DMS 273 (cell line): Measurements from ENCODE around the gene ITGA2B.
"Not testable (repeated sequence)": the region's sequence is repeated elsewhere in the genome, so short reads cannot be mapped to it uniquely, and the experiment has no call there.

ENCODE experiments used
- DNase-seq: peaks from one replicate; lab custom pipeline; 2025; ENCODE audit not compliant: unreplicated experiment; lab: John Stamatoyannopoulos, UW

Gene ITGA2B

GRCh38 chr17:44352828-44353671, 36.4 kb downstream of the ITGA2B start:
- no peak for DNase-seq

DNA sequence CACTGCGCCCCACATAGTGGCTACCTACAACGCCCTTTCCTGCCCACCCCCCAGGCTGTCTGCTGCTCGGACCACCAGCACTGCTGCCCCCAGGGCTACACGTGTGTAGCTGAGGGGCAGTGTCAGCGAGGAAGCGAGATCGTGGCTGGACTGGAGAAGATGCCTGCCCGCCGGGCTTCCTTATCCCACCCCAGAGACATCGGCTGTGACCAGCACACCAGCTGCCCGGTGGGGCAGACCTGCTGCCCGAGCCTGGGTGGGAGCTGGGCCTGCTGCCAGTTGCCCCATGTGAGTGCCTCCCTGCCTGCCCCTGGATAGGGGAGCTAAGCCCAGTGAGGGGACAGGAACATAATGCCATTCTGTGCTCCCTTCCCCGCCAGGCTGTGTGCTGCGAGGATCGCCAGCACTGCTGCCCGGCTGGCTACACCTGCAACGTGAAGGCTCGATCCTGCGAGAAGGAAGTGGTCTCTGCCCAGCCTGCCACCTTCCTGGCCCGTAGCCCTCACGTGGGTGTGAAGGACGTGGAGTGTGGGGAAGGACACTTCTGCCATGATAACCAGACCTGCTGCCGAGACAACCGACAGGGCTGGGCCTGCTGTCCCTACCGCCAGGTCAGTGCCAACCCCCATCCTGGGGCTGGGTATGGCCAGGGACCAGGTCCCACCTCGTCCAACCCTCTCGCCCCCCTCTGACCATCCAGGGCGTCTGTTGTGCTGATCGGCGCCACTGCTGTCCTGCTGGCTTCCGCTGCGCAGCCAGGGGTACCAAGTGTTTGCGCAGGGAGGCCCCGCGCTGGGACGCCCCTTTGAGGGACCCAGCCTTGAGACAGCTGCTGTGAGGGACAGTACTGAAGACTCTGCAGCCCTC, 37.3 kb downstream of the ITGA2B start:
- DNase-seq: peak; percentile 37

DNA sequence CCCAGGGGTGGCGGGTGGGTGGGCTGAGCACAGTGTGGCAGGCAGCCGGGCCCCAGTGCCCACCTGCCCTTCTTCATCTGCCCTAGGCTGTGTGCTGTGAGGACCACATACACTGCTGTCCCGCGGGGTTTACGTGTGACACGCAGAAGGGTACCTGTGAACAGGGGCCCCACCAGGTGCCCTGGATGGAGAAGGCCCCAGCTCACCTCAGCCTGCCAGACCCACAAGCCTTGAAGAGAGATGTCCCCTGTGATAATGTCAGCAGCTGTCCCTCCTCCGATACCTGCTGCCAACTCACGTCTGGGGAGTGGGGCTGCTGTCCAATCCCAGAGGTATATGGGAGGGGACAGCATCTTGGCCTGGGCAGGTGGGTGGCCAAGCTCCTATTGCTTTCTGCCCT, 38.0 kb downstream of the ITGA2B start:
- DNase-seq: no peak

GRCh38 chr17:44350733-44351226, 38.7 kb downstream of the ITGA2B start:
- peak; percentile 85 for DNase-seq

GRCh38 chr17:44349553-44350070, 39.8 kb downstream of the ITGA2B start:
- no peak for DNase-seq

DNA sequence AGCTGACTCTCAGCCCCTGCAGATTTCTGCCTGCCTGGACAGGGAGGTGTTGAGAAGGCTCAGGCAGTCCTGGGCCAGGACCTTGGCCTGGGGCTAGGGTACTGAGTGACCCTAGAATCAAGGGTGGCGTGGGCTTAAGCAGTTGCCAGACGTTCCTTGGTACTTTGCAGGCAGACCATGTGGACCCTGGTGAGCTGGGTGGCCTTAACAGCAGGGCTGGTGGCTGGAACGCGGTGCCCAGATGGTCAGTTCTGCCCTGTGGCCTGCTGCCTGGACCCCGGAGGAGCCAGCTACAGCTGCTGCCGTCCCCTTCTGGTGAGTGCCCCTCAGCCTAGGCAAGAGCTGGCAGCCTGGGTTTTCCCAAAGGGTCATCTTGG, 40.5 kb downstream of the ITGA2B start:
- DNase-seq: no peak

- DNase-seq: no peak
Observed at GRCh38 chr17:44348234-44348987, 41.0 kb downstream of the ITGA2B start.

DNA sequence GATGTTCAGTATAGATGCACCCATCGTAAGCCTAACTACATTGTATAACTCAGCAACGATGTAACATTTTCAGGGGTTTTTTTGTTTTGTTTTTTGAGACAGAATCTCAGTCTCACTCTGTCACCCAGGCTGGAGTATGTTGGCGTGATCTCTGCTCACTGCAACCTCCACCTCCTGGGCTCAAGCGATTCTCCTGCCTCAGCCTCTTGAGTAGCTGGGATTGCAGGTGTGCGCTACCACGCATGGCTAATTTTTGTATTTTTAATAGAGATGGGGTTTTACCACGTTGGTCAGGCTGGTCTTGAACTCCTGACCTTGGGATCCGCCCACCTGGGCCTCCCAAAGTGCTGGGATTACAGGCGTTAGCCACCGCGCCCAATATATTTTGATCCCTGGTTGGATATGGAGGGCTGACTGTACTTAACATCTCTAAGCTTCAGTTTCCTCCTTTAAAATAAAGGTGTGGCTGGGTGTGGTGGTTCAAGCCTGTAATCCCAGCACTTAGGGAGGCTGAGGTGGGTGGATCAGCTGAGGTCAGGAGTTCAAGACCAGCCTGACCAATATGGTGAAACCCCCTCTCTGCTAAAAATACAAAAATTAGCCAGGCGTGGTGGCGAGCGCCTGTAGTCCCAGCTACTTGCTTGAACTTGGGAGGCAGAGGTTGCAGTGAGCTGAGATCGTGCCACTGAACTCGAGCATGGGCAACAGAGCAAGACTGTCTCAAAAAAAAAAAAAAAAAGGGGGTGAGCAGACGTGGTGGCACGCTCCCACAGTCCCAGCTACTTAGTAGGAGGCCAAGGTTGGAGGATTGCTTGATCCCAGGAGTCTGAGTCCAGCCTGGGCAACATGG, 42.0 kb downstream of the ITGA2B start:
- not testable (repeated sequence) for DNase-seq

- DNase-seq: no peak
Observed at GRCh38 chr17:44346064-44346844, 43.2 kb downstream of the ITGA2B start.

DNA sequence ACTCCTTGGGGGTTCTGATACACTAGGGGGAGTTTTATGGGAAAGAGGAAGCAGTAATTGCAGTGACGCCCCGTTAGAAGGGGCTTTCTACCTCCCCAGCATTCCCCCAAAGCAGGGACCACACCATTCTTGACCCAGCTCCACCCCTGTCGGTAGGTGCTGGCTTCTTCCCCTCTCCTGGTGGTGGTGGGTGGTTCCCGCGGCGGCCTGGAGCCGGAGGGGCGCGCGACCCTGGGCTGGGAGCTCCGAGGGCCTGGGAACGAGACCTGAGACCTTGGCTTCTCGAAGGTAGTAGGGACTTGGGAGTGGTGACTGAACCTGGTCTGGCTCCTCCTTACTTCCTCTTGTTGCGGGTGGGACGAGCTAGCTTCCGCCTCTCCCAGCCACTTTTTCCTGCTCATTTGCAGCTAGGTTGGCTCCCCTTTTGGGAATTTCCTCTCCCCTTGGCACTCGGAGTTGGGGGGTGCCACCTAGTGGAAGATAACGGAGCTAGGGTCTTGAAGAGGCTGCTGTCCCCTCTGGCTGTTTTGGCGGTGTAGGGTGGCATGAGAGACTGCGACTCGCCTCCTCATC, 43.9 kb downstream of the ITGA2B start:
- DNase-seq: peak; percentile 92

DNA sequence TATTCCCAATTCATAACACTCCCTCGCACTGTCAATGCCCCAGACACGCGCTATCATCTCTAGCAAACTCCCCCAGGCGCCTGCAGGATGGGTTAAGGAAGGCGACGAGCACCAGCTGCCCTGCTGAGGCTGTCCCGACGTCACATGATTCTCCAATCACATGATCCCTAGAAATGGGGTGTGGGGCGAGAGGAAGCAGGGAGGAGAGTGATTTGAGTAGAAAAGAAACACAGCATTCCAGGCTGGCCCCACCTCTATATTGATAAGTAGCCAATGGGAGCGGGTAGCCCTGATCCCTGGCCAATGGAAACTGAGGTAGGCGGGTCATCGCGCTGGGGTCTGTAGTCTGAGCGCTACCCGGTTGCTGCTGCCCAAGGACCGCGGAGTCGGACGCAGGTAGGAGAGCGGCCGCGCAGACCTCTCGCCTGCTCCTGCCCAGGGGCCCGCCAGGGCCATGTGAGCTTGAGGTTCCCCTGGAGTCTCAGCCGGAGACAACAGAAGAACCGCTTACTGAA, 44.5 kb downstream of the ITGA2B start, which contains the start of gene GRN:
GRN (plus strand) TSS at position 364 of the 515 bp plus-strand sequence. CDS start 3,863 bp downstream, outside the sequence.
- peak; percentile 99 for DNase-seq

- DNase-seq: no peak
Observed at GRCh38 chr17:44343510-44344209, 45.8 kb downstream of the ITGA2B start.

DNA sequence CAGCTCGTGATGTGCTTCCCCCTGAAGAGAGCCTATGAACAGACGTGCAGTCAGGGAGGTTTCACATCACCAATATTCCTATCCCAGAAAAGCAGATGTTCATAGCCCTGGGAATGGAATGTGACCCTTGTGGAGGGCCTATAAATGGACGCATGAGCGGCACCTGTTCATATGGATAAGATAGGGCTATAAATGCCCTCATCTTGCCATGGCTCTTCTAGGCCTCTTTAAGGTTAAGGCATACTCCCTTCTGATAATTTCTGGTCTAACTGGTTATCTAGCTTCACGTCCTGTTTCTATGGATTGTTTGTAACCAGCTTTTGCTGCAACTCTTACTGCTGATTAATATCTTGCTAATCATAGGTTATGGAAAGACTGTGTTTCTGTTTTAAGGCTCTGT, 48.9 kb downstream of the ITGA2B start:
- DNase-seq: not testable (repeated sequence)

GRCh38 chr17:44338702-44339101, 50.7 kb downstream of the ITGA2B start:
- no peak for DNase-seq

DNA sequence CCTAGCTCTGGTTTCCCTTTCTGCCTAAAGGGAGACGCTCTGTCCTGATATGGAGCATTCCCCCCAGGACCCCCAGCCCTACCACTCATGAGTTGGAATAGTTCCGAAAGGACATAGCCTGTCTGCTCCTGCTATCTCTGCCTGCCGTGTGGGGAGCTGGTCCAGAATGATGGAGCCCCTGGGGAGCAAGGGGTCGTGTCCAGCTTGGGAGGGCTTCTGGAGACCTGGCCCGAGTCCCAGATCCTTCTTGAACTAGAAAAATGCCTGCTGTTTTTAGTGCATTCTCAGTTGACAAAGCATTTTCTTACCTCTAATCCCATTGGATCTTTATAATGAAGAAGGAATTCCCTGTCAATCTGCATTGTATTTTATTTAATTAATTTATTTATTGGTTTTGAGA, 53.5 kb downstream of the ITGA2B start:
- no peak for DNase-seq

DNA sequence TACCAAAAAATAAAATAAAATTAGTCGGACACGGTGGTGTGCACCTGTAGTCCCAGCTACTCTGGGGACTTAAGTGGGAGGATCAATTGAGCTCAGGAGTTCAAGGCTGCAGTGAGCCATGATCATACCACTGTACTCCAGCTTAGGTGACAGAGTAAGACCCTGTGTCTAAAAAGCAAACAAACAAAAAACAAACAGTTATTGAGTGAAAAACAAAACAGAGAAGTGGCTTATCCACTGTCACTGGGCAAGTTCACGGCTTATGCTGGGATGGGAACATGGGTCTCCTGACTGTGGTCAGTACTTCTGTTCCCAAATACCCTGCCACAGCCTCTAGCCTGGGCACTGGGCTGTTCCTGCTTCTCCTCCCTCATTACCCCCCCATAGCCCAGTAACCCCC, 53.9 kb downstream of the ITGA2B start:
- DNase-seq: no peak

DNA sequence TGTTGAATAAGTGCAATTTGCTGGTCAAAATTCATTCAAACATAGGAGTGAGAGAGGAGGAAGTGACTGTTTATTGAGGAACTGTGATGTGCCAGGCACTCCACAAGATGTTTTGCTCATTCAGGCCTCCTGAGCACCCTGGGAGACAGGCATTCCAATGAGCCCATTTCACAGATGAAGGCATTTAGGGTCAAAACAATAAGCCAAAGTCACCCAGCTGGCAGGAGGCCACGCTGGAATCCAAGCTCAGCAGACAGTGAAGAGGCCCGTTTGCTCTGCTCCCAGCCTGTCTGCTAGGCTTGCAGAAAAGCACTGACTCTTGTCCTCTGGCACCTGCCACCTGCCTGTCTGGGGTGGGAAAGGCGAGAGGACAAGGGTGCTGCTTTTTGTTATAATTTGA, 54.7 kb downstream of the ITGA2B start:
- no peak for DNase-seq

DNA sequence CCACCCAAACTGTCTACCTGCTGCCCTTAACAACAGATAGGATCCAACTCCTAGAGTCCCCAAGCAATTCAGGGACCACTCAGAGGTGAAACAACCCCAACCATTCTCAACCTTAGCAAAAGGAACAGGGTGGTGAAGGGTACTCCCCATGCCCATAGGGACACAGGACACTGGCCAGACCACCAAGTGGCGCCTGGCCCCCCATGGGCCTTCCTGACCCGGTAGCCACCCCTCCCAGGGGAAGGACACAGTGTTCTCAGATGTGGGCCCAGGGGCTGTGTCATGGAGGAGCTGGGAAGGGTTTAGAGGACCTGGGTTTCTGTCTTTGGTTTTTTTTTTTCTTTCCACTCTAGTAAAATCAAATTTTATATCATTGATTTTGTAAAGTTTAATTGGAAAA, 55.1 kb downstream of the ITGA2B start:
- no peak for DNase-seq
